SU-DHL-6 (cell line): ENCODE results near the gene SLC7A6OS.

Experiments
- H2AFZ ChIP-seq: fragments of 200-600 bp; sonication (generic); 2 replicates; pipeline ENCODE4 v1.6.1; 2014; ENCODE audit warnings: low read depth, mild to moderate bottlenecking, moderate library complexity, mixed read lengths, antibody characterized with exemption, low read length; ENCODE audit not compliant: severe bottlenecking
- H3F3A ChIP-seq: fragments of 200-600 bp; shearing (Covaris generic); 2 replicates; pipeline ENCODE4 v1.6.0; 2016; ENCODE audit warnings: antibody characterized with exemption, mild to moderate bottlenecking; ENCODE audit not compliant: insufficient read depth
- H3K27ac ChIP-seq: fragments of 200-600 bp; sonication (generic); 2 replicates; pipeline ENCODE4 v1.5.1; 2016; ENCODE audit warnings: low read depth, mild to moderate bottlenecking, low read length, moderate library complexity, mixed read lengths
- H3K27me3 ChIP-seq: fragments of 200-600 bp; sonication (generic), shearing (Covaris generic); 2 replicates; pipeline ENCODE4 v1.6.0; 2014; ENCODE audit warnings: mild to moderate bottlenecking, low read length
- H3K36me3 ChIP-seq: fragments of 200-600 bp; sonication (generic); 2 replicates; pipeline ENCODE4 v1.6.1; 2014; ENCODE audit warnings: mild to moderate bottlenecking, low read length, mixed read lengths
- H3K4me2 ChIP-seq: fragments of 300-600, 200-600 bp; shearing (Covaris generic), sonication (generic); 2 replicates; pipeline ENCODE4 v1.6.0; 2014; ENCODE audit warnings: low read length, low read depth, mild to moderate bottlenecking; ENCODE audit not compliant: poor library complexity, severe bottlenecking
- H3K4me3 ChIP-seq: fragments of 200-600 bp; sonication (generic); 2 replicates; pipeline ENCODE4 v1.5.1; 2014; ENCODE audit warnings: antibody characterized with exemption, low read length, mild to moderate bottlenecking, mixed read lengths; ENCODE audit not compliant: insufficient read depth, poor library complexity, severe bottlenecking
- H3K79me2 ChIP-seq: fragments of 200-600 bp; sonication (generic); 2 replicates; pipeline ENCODE4 v1.6.1; 2014; ENCODE audit warnings: mild to moderate bottlenecking, low read length, moderate library complexity; ENCODE audit not compliant: insufficient read depth
- H3K9ac ChIP-seq: fragments of 200-600 bp; sonication (generic); 2 replicates; pipeline ENCODE4 v1.7.0; 2014; ENCODE audit warnings: mild to moderate bottlenecking, low read length
- H3K9me2 ChIP-seq: fragments of 200-600 bp; sonication (generic); replicated peaks from 2 replicates; pipeline ENCODE4 v1.6.1; 2014; ENCODE audit warnings: low read length; ENCODE audit not compliant: insufficient read depth
- H3K9me3 ChIP-seq: fragments of 200-600 bp; sonication (generic); 2 replicates; pipeline ENCODE4 v1.6.1; 2014; ENCODE audit warnings: low read length, mixed read lengths; ENCODE audit not compliant: insufficient read depth
- H4K20me1 ChIP-seq: fragments of 200-600 bp; sonication (generic); 2 replicates; pipeline ENCODE4 v1.6.1; 2014; ENCODE audit warnings: low read depth, mild to moderate bottlenecking, antibody characterized with exemption, low read length, moderate library complexity, mixed read lengths
- CTCF ChIP-seq: fragments of 200-600 bp; sonication (generic); IDR thresholded peaks from one replicate; pipeline ENCODE4 v1.5.1; 2017; ENCODE audit warnings: antibody characterized with exemption, mild to moderate bottlenecking, low read length, moderate library complexity; ENCODE audit not compliant: insufficient read depth, poor library complexity, severe bottlenecking
- EZH2phosphoT487 ChIP-seq: fragments of 200-600 bp; sonication (generic), shearing (Covaris generic); conservative IDR thresholded peaks from 2 replicates; pipeline ENCODE4 v1.6.1; 2018; ENCODE audit warnings: mild to moderate bottlenecking, antibody characterized with exemption, low read length, moderate library complexity, mixed read lengths

SLC7A6OS gene

GRCh38 chr16:68297908-68298307 is 12.8 kb downstream of the SLC7A6OS start:
- H3K27ac ChIP-seq = no peak overlapping the region

DNA sequence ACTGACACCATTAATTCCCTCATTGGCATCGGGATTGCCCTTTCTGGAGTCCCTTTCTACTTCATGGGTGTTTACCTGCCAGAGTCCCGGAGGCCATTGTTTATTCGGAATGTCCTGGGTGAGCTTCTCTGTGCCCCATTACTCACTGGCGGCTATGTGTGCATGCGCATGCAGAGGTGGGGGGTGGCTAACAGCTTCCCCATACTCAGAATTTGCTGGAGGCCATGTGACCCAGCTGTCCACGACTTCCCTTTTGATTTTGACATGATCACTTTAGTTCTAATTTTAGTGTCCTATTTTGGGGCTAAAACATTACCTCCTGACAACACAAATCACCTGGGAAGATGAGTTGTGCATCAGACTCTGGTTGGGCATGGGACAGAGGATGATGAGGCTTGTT is 14.1 kb downstream of the SLC7A6OS start:
- no peaks in the 10 kb centered on the region for H3K79me2 ChIP-seq
- H3K36me3 ChIP-seq = peaks cover 20% of the 10 kb centered on the region
- no peak overlapping the region for H3K9ac ChIP-seq
- H3K9me3 ChIP-seq = no peaks in the 10 kb centered on the region
- peaks cover 12% of the 10 kb centered on the region for H3F3A ChIP-seq
- H3K9me2 ChIP-seq = no peaks in the 10 kb centered on the region
- no peak overlapping the region for H3K4me2 ChIP-seq
- H3K27ac ChIP-seq = no peak overlapping the region
- no peaks in the 10 kb centered on the region for H4K20me1 ChIP-seq
- no peak overlapping the region for H3K4me3 ChIP-seq
- H2AFZ ChIP-seq = no peak overlapping the region
- no peaks in the 10 kb centered on the region for H3K27me3 ChIP-seq
- TF ChIP-seq EZH2phosphoT487 = no peak
- TF ChIP-seq CTCF = no peak

More at GRCh38 chr16:68297908-68298307, 12.8 kb downstream of the SLC7A6OS start:
- H3K9me3 ChIP-seq = no peaks in the 10 kb centered on the region
- H3K27me3 ChIP-seq = no peaks in the 10 kb centered on the region
- no peak overlapping the region for H2AFZ ChIP-seq
- H3K36me3 ChIP-seq = peaks cover 24% of the 10 kb centered on the region
- no peak for TF ChIP-seq CTCF
- H3F3A ChIP-seq = peaks cover 15% of the 10 kb centered on the region
- no peak overlapping the region for H3K9ac ChIP-seq
- H4K20me1 ChIP-seq = no peaks in the 10 kb centered on the region
- no peaks in the 10 kb centered on the region for H3K9me2 ChIP-seq
- H3K4me2 ChIP-seq = no peak overlapping the region
- H3K79me2 ChIP-seq = no peaks in the 10 kb centered on the region
- H3K4me3 ChIP-seq = no peak overlapping the region

DNA sequence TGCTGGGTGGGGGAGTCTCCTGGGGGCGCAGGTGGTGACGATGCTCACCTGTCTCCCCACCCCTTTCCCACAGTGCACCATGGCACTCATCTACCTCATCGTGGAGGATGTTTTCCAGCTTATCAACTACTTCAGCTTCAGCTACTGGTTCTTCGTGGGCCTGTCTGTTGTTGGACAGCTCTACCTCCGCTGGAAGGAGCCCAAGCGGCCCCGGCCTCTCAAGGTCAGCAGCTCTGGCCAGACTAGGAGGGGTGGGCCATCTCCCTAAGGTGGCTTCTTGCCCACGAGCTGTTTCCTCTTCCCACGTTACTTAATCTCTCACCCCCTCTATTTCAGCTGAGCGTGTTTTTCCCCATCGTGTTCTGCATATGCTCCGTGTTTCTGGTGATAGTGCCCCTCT is 14.5 kb downstream of the SLC7A6OS start:
- no peak overlapping the region for H3K4me2 ChIP-seq
- H3K36me3 ChIP-seq = peaks cover 17% of the 10 kb centered on the region

More for the DNA sequence above, 14.5 kb downstream of the SLC7A6OS start:
- H3K9ac ChIP-seq = no peak overlapping the region
- no peak overlapping the region for H2AFZ ChIP-seq
- no peaks in the 10 kb centered on the region for H4K20me1 ChIP-seq
- H3K9me3 ChIP-seq = no peaks in the 10 kb centered on the region
- 0 out of 2 replicates have a peak, but pooled peaks cover 2% of the 10 kb centered on the region for H3K79me2 ChIP-seq
- TF ChIP-seq EZH2phosphoT487 (no peak), CTCF (no peak)
- no peak overlapping the region for H3K27ac ChIP-seq
- H3K9me2 ChIP-seq = no peaks in the 10 kb centered on the region
- no peak overlapping the region for H3K4me3 ChIP-seq
- peaks cover 8% of the 10 kb centered on the region; the same call in 1 of the 2 replicates for H3F3A ChIP-seq
- H3K27me3 ChIP-seq = no peaks in the 10 kb centered on the region
